HG03175 (cell line): ENCODE results near the gene CHML.

ENCODE experiments used
- ATAC-seq: cut with Tn5 transposase; IDR thresholded peaks from one replicate; pipeline ENCODE4 v1.9.1; 2021; ENCODE audit warnings: mild to moderate bottlenecking, moderate library complexity; ENCODE audit not compliant: unreplicated experiment

Gene CHML

GRCh38 chr1:241591736-241592135, 48.4 kb downstream of the CHML start:
- ATAC-seq, result no peak

DNA sequence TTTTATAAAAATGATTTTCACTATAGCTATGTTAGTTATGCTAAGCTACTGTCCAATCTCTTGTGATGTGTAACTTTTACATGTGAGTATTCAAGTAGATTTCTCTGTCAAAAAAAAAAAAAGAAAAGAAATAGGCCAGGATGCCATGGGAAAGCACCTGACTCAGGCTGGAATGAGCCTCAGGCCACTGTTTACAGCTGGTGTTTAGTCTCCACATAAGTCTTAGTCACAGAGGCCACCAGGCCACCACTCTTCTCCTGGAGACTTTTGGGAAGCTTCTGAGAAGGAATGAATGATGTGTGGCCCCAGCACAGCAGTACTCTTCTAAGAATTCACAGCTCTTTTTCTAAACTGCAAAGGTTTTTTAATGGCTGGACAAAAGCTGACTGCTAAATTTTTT, 48.9 kb downstream of the CHML start:
- ATAC-seq, result no peak

DNA sequence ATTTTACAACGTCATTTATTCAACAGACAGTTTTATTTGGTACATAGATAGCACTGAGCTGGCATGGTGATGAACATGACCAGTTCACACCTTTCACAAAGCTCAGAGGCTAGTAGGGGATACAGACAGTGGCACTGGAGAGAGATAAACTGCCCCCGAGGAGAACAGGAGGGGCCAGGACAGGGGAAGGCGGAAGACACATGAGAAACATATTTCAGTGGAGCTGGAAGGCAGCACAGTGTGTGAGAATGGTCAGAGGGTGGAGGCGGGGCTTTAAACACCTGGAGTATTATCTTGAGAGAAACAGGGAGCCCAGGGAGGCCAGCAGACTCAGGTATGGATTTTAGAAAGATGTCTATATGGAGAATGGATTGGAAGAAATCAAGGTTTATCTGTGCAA, 49.5 kb downstream of the CHML start:
- ATAC-seq, result no peak
